22Rv1 (cell line): ENCODE measurements around the gene SPTLC3.

Experiments used
- ZFX ChIP-seq: fragments of 450-650 bp; IDR thresholded peaks from 2 replicates; pipeline ENCODE4 v1.6.1; 2017; ENCODE audit warnings: antibody characterized with exemption, borderline replicate concordance
- TF ChIP-seq, protein P1 (sequence below): fragments of 450-650 bp; IDR thresholded peaks from 2 replicates; pipeline ENCODE4 v1.5.1; 2017; ENCODE audit warnings: mild to moderate bottlenecking

DNA sequence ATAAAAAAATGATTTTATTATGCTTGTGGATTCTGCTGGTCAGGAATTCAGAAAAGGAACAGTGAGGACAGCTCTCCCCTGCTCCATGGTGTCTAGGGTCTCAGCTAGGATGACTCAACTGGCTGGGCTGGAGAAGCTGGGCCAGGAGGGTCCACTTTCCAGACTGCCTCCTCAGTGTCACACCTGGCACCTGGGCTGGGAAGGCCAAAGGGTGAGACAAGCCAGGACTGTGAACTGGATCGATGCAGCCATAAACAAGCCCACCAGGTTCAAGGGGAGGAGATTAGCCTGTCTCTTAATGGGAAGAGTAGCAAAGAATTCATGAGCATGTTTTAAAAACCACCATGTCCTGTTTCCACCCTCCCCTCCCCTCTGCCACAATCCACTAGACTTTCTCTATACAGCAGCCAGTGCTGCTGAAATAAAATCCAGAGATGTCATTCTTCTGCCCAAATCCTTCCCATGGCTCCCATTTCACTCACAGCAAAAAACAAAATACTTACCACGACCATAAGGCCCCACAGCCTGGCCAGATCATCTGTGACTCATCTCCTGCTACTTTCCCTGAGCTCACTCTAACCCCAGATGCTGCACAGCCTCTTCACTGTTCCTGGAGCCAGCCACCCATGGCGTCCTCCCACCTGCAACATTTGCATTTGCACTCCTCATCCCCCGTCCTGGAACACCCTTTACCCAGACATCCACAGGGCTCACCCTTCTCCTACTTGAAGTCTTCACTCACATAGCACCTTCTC lies 13.8 kb downstream of the SPTLC3 start:
- TF ChIP-seq, protein P1, sequence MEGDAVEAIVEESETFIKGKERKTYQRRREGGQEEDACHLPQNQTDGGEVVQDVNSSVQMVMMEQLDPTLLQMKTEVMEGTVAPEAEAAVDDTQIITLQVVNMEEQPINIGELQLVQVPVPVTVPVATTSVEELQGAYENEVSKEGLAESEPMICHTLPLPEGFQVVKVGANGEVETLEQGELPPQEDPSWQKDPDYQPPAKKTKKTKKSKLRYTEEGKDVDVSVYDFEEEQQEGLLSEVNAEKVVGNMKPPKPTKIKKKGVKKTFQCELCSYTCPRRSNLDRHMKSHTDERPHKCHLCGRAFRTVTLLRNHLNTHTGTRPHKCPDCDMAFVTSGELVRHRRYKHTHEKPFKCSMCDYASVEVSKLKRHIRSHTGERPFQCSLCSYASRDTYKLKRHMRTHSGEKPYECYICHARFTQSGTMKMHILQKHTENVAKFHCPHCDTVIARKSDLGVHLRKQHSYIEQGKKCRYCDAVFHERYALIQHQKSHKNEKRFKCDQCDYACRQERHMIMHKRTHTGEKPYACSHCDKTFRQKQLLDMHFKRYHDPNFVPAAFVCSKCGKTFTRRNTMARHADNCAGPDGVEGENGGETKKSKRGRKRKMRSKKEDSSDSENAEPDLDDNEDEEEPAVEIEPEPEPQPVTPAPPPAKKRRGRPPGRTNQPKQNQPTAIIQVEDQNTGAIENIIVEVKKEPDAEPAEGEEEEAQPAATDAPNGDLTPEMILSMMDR: no peak
- no peak for TF ChIP-seq ZFX
